ENCODE measurements around the gene HOOK2.

DNA sequence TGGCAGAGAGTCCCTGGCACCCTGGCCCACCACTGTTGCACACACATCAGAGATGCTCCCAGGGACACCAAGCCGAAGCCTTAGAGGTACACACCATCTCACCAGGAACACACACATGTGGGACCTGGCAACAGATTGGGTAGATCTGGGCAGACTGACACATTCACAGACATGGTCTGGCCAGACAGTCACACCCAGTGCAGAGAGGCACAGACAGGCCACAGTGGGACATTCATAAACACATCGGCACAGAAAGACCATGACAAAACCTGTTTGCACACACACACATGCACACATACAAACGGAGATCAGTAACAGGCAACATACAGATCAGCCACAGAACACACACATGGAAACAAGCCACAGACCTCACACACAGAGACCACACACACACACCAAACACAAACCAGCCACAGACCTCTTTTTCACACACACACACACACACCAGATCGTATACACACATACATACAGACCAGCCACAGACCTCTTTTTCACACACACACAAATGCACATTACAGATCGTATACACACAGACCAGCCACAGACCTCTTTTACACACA, 9.6 kb upstream of the HOOK2 start:
- TF ChIP-seq PLRG1 (conservative IDR thresholded peaks at IDR 0.05), result no peak
- TF ChIP-seq ZNF775 (CRISPR knock-in tag; IDR thresholded peaks at IDR 0.05; ENCODE audit: borderline replicate concordance), result no peak
- no peak for TF ChIP-seq SMAD3 (CRISPR knock-in tag; IDR thresholded peaks at IDR 0.05)
- no peak for TF ChIP-seq RAD21 (CRISPR knock-in tag; IDR thresholded peaks at IDR 0.05)

Data from HepG2 (cell line).